ENCODE results near the gene FRMD4A.

Gene FRMD4A

GRCh38 chr10:14330388-14331061 lies at the start of gene FRMD4A:
Gene FRMD4A, minus strand, starts transcription at chr10:14330924.
- no peak for DNase-seq

- no peak for DNase-seq
These were observed 49.0 kb upstream of the FRMD4A start for GRCh38 chr10:14379556-14380280.

GRCh38 chr10:14378387-14378960 lies 47.8 kb upstream of the FRMD4A start:
- DNase-seq = no peak

GRCh38 chr10:14377591-14378175 lies 47.0 kb upstream of the FRMD4A start:
- no peak for DNase-seq

- no peak for DNase-seq
These were observed 44.2 kb upstream of the FRMD4A start for GRCh38 chr10:14374745-14375445.

GRCh38 chr10:14372606-14373005 lies 41.9 kb upstream of the FRMD4A start:
- no peak for DNase-seq

GRCh38 chr10:14371581-14371980 lies 40.9 kb upstream of the FRMD4A start:
- no peak for DNase-seq

- DNase-seq = no peak
These were observed 40.2 kb upstream of the FRMD4A start for GRCh38 chr10:14370894-14371293.

GRCh38 chr10:14369906-14370305 lies 39.2 kb upstream of the FRMD4A start:
- no peak for DNase-seq

DNA sequence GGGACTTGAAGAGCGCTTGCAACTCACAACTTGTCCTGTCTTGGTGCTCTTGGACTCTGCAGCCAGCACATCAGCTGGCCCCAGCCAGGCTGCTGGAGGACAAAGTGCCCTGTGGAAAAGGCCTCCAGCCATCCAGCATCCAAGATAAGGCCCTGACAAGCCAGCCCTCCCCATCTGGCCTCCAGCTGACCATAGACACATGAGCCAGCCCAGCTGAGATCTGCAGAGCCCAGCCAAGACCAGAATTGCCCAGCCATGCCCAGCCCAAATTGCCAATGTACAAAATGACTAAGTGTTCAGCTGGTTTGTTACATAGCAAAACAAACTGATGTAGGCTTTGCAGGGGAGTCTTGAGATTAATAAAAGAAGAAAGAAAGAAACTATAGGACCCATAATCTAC lies 36.0 kb upstream of the FRMD4A start:
- DNase-seq = no peak

DNA sequence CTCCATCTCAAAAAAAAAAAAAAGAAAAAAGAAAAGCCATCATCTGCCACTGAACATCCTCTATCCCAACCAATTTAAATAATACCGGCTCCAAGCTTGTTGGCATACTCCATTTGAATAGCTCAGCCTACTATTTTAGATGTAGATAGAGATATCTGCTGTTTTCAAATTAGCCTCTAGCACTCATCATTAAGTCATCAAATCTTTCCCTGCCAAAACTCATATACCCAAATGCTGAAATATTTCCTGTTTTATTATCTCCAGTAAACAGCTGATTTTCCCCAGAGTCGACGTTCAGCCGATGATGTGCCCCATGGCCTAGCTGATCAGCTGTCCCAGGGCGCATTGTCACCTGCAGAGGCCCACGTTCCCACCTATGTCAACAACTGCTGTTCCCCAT lies 34.5 kb upstream of the FRMD4A start:
- no peak for DNase-seq

DNA sequence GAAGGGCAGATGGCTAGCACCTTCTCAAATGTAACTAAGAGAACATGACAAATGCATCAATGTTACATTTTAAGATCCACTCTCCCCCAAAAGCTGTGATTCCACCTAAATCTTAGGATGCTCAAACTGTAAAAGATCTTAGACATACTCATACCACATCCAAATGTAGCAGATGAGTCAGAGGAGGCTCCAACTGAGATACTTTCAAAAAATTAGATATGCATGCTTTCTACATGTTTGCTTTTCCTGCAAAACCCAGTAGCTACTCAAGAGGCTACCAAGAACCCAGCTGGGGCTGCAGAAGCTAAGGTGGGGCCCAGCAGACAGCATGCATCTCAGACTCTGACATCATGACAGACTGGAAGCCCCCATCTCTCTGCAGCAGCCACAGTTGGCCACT lies 31.4 kb upstream of the FRMD4A start:
- no peak for DNase-seq

- DNase-seq = no peak
These were observed 30.2 kb upstream of the FRMD4A start for GRCh38 chr10:14360961-14361360.

DNA sequence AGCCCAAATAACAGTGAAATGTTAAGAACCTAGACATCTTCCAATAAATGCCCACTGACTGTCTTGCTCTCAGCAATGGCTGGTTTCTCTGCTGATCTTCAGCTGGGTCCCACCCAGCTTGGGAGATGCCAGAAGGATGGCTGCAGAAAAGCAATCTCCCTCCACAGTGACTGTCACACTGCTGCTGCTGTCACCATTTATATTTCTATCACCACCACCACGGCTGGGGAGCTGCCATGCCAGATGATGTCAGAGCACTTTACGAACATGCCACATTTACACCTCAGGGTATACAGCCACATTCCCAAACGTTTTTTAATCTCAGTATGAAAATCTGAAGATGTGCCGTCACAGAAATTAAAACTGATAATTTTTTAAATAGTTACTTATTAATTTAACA lies 29.8 kb upstream of the FRMD4A start:
- DNase-seq = no peak

GRCh38 chr10:14358886-14359573 lies 28.3 kb upstream of the FRMD4A start:
- DNase-seq = no peak

- DNase-seq = no peak
These were observed 26.2 kb upstream of the FRMD4A start for GRCh38 chr10:14356921-14357320.

- no peak for DNase-seq
These were observed 25.0 kb upstream of the FRMD4A start for GRCh38 chr10:14355750-14356149.

DNA sequence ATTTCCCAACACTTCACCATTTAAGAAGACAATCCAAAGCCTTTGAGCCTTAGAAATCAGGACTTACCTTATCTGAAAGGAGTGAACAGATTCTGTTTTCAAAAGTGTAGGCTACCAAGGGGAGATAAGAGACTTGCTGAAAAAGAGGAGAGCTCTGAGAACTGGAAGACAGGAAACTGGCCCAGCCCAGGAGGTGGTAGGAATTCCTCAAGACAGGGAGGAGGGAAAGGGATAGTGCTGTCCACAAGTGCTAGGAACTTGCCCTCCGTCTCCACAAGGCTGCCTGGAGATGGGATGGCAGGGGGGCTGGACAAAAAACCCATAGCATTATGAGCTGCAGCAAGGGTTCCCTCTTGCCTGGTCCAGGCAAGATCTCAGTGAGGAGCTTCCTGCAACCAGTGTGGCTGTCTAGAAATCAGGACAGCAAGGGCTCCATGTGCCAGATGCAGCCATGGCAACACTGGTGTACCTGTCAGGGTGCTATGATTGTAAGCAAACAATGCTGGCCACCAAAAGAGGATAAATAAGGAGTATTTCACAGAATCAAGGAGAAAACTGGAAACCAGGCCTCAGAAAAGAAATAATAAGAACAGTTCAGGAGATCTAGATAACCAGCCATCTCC lies 22.7 kb upstream of the FRMD4A start:
- DNase-seq = no peak

DNA sequence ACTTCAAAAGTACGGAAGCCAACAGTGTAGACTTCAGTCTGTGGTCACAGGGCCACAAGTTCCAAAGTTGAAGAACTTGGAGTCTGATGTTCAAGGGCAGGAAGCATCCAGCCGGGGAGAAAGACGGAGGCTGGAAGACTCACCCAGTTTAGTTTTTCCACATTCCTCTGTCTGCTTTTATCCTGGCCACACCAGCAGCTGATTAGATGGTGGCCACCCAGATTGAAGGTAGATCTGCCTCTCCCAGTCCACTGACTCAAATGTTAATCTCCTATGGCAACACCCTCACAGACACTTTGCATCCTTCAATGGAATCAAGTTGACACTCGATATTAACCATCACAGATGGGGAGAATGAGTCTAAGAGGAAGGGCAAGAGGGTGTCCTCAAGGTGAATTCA lies 19.3 kb upstream of the FRMD4A start:
- DNase-seq = no peak

- no peak for DNase-seq
These were observed 18.4 kb upstream of the FRMD4A start for GRCh38 chr10:14349081-14349480.

DNA sequence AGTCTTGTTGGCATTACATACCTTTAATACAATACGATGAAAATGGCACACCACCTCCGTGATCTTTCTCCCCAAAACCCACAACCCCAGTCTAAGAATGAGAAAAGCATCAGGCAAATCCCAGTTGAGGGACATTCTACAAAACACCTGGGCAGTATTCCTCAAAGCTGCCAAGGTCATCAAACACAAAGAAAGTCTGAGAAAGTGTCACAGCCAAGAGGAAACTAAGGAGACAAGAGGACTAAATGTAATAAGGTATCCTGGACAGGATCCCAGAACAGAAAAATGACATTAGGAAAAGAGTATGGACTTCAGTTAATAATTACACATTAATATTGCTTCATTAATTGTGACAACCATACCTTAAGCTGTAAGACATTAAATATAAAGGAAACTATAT lies 14.5 kb upstream of the FRMD4A start:
- DNase-seq = no peak

DNA sequence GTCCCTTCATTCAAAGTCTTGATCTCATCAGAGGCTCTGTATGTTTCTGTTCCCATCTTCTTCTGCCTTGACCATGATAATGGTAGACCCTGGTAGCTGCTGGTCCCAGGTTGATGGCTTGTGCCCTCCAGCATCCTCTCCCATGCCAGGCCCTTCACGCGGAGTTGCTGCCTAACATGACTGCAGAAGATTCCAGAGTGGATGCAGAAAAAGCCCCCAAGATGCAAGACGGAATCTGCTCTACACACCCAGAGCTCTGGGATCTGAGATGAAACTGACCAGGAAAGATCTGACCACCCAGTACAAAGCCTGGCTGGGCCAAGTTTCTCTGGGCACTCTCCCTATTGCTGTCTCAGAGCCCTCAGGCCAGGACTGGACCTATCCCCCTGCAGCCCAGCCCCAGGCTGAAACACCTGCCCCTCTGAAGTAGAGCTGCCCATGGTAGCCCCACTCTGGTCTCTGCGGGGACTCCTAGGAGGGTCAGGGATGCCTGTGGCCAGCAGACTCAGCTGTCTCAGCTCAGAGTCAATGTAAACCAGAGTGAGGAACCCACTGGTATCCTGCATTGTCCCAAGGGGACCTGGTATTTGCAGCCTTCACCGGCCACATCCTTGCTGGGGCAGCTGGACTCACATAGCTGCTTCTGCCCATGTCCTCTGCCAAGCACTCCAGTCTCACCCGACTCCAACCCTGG lies 9.5 kb upstream of the FRMD4A start:
- no peak for DNase-seq
